ENCODE data around the gene SPINT2. TPM values are rescaled to one million over a fixed set of nuclear protein-coding genes. Genes with fewer than 3 reads are reported as not detected.

SPINT2 gene
- total and polyA plus RNA-seq, 2 of the 13 experiments (the other 11 are each of a cell fraction or from before 2014, with no cell fraction given), result 0.31 to 0.77 TPM

DNA sequence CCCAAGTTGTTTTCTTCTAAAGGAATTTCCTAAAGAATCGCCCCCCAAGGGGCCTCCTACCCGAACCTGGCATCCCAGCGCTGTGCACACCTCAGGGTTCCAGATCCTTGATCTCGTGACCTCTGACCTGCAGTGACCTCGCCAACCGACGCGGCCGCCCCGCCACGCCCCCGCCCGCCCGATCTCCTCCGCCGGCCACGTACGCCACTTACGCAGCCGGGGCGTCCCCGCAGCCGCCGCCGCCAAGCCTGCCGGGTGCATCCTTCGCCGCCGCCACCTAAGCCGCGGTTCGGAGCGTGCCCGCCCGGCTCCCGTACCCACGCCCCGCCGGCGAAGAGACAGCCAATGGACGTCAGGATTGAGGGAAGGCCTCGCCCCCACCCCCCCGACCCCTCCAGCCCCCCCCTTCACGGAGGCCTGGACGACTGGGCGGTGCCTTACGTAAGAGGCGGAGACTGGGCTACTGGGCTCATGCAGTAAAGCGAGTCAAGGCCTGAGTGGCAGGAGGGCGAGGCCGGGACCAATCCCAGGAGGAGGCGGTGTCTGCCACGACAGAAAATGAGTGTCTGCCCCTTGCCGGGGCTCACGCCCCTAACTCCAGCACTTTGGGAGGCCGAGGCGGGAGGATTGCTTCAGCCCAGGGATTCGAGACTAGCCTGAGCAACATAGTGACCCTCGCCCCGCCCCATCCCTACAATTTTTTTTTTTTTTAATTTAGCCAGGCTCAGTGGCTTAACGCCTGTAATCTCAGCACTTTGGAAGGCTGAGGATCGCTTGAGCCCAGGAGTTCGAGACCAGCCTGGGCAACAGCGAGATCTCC lies 51.5 kb downstream of the SPINT2 start, which contains the start of gene YIF1B (continued):
- TF ChIP-seq, protein P1, sequence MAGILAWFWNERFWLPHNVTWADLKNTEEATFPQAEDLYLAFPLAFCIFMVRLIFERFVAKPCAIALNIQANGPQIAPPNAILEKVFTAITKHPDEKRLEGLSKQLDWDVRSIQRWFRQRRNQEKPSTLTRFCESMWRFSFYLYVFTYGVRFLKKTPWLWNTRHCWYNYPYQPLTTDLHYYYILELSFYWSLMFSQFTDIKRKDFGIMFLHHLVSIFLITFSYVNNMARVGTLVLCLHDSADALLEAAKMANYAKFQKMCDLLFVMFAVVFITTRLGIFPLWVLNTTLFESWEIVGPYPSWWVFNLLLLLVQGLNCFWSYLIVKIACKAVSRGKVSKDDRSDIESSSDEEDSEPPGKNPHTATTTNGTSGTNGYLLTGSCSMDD (CRISPR knock-in tag; IDR thresholded peaks at IDR 0.05), result no peak
- TF ChIP-seq SAFB2 (CRISPR knock-in tag; IDR thresholded peaks at IDR 0.05; ENCODE audit: borderline replicate concordance, low read depth) (no peak; the same call in 1 of the 2 replicates), EHMT2 (IDR thresholded peaks at IDR 0.05; ENCODE audit: borderline replicate concordance, low read depth, low read length) (no peak), NKX3-1 (CRISPR knock-in tag; IDR thresholded peaks at IDR 0.05) (no peak), ZSCAN25 (CRISPR knock-in tag; IDR thresholded peaks at IDR 0.05) (no peak), NRL (CRISPR knock-in tag; IDR thresholded peaks at IDR 0.05; ENCODE audit: borderline replicate concordance) (no peak), ZSCAN20 (CRISPR knock-in tag; IDR thresholded peaks at IDR 0.05; ENCODE audit: borderline replicate concordance) (no peak), LCORL (IDR thresholded peaks at IDR 0.05) (no peak), LCORL (CRISPR knock-in tag; IDR thresholded peaks at IDR 0.05) (peak; percentile 53; the same call in 1 of the 2 replicates), ZBTB7B (CRISPR knock-in tag; IDR thresholded peaks at IDR 0.05) (no peak; the same call in 1 of the 2 replicates), ZNF558 (CRISPR knock-in tag; IDR thresholded peaks at IDR 0.05; ENCODE audit: borderline replicate concordance) (no peak), MAZ (IDR thresholded peaks at IDR 0.05; ENCODE audit: borderline replicate concordance, low read depth, low read length) (peak; percentile 55; the same call in 1 of the 2 replicates), MAZ (CRISPR knock-in tag; IDR thresholded peaks at IDR 0.05; ENCODE audit: low read depth) (peak; percentile 72; the same call in 1 of the 2 replicates), SNAI1 (CRISPR knock-in tag; IDR thresholded peaks at IDR 0.05; ENCODE audit: borderline replicate concordance) (no peak), ZZZ3 (CRISPR knock-in tag; IDR thresholded peaks at IDR 0.05; ENCODE audit: borderline replicate concordance) (no peak), ASH2L (IDR thresholded peaks at IDR 0.05; ENCODE audit: insufficient read length, low read depth, low read length) (peak; percentile 56)
- TF ChIP-seq, protein P2, sequence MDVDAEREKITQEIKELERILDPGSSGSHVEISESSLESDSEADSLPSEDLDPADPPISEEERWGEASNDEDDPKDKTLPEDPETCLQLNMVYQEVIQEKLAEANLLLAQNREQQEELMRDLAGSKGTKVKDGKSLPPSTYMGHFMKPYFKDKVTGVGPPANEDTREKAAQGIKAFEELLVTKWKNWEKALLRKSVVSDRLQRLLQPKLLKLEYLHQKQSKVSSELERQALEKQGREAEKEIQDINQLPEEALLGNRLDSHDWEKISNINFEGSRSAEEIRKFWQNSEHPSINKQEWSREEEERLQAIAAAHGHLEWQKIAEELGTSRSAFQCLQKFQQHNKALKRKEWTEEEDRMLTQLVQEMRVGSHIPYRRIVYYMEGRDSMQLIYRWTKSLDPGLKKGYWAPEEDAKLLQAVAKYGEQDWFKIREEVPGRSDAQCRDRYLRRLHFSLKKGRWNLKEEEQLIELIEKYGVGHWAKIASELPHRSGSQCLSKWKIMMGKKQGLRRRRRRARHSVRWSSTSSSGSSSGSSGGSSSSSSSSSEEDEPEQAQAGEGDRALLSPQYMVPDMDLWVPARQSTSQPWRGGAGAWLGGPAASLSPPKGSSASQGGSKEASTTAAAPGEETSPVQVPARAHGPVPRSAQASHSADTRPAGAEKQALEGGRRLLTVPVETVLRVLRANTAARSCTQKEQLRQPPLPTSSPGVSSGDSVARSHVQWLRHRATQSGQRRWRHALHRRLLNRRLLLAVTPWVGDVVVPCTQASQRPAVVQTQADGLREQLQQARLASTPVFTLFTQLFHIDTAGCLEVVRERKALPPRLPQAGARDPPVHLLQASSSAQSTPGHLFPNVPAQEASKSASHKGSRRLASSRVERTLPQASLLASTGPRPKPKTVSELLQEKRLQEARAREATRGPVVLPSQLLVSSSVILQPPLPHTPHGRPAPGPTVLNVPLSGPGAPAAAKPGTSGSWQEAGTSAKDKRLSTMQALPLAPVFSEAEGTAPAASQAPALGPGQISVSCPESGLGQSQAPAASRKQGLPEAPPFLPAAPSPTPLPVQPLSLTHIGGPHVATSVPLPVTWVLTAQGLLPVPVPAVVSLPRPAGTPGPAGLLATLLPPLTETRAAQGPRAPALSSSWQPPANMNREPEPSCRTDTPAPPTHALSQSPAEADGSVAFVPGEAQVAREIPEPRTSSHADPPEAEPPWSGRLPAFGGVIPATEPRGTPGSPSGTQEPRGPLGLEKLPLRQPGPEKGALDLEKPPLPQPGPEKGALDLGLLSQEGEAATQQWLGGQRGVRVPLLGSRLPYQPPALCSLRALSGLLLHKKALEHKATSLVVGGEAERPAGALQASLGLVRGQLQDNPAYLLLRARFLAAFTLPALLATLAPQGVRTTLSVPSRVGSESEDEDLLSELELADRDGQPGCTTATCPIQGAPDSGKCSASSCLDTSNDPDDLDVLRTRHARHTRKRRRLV (CRISPR knock-in tag; IDR thresholded peaks at IDR 0.05), result peak; percentile 99
- TF ChIP-seq, protein P3, sequence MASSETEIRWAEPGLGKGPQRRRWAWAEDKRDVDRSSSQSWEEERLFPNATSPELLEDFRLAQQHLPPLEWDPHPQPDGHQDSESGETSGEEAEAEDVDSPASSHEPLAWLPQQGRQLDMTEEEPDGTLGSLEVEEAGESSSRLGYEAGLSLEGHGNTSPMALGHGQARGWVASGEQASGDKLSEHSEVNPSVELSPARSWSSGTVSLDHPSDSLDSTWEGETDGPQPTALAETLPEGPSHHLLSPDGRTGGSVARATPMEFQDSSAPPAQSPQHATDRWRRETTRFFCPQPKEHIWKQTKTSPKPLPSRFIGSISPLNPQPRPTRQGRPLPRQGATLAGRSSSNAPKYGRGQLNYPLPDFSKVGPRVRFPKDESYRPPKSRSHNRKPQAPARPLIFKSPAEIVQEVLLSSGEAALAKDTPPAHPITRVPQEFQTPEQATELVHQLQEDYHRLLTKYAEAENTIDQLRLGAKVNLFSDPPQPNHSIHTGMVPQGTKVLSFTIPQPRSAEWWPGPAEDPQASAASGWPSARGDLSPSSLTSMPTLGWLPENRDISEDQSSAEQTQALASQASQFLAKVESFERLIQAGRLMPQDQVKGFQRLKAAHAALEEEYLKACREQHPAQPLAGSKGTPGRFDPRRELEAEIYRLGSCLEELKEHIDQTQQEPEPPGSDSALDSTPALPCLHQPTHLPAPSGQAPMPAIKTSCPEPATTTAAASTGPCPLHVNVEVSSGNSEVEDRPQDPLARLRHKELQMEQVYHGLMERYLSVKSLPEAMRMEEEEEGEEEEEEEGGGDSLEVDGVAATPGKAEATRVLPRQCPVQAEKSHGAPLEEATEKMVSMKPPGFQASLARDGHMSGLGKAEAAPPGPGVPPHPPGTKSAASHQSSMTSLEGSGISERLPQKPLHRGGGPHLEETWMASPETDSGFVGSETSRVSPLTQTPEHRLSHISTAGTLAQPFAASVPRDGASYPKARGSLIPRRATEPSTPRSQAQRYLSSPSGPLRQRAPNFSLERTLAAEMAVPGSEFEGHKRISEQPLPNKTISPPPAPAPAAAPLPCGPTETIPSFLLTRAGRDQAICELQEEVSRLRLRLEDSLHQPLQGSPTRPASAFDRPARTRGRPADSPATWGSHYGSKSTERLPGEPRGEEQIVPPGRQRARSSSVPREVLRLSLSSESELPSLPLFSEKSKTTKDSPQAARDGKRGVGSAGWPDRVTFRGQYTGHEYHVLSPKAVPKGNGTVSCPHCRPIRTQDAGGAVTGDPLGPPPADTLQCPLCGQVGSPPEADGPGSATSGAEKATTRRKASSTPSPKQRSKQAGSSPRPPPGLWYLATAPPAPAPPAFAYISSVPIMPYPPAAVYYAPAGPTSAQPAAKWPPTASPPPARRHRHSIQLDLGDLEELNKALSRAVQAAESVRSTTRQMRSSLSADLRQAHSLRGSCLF (CRISPR knock-in tag; IDR thresholded peaks at IDR 0.05; ENCODE audit: borderline replicate concordance), result no peak
